ENCODE measurements around the gene BRD3. TPM values are rescaled to one million over a fixed set of nuclear protein-coding genes. Genes with fewer than 3 reads are reported as not detected.

BRD3 gene
- total and polyA plus RNA-seq, 2 of the 8 experiments (the other 6 are each of a cell fraction or from before 2014, with no cell fraction given): 31.0 to 82.7 TPM

DNA sequence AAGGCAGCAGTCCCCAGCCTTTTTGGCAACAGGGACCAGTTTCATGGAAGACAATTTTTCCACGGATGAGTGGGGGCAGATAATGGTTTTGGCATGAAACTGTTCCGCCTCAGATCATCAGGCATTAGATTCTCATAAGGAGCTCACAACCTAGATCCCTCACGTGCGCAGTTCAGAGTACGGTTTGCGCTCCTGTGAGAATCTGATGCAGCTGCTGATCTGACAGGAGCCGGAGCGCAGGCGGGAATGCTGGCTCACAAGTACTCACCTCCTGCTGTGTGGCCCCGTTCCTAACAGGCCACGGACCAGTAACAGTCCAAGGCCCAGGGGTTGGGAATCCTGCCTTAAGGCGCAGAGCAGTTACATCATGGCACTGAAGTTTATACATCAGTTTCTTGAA lies 3.3 kb upstream of the BRD3 start (continued):
- no peak for TF ChIP-seq KDM1A (IDR thresholded peaks at IDR 0.05; ENCODE audit: borderline replicate concordance, low read length)
- TF ChIP-seq CHD1 (IDR thresholded peaks at IDR 0.05; ENCODE audit: low read depth, low read length): no peak
- TF ChIP-seq POLR2AphosphoS5 (IDR thresholded peaks at IDR 0.05; ENCODE audit: low read depth, low read length): no peak
- TF ChIP-seq YY1 (IDR thresholded peaks at IDR 0.05; ENCODE audit: low read depth, low read length): no peak
- TF ChIP-seq POU5F1 (IDR thresholded peaks at IDR 0.05; ENCODE audit: low read depth, low read length): no peak
- TF ChIP-seq POLR2A (IDR thresholded peaks at IDR 0.05; ENCODE audit: control extremely low read depth in 1 of 2, low read depth in 2 of 2, low read length in 2 of 2): no peak
- no peak for TF ChIP-seq RBBP5 (IDR thresholded peaks at IDR 0.05; ENCODE audit: borderline replicate concordance, low read depth, low read length)
- TF ChIP-seq EGR1 (IDR thresholded peaks at IDR 0.05; ENCODE audit: borderline replicate concordance, low read depth, low read length): no peak
- no peak for TF ChIP-seq BACH1 (IDR thresholded peaks at IDR 0.05; ENCODE audit: low read length)
- no peak for TF ChIP-seq ZNF274 (IDR thresholded peaks at IDR 0.05; ENCODE audit: borderline replicate concordance, extremely low read depth, low read length)
